Stimulated activated CD4-positive, alpha-beta T cell treated with anti-CD3 and anti-CD28 coated beads, TNF-alpha, amount 100 ng/mL, for 1 hour (primary cell): ENCODE results near the gene CDRT4.
"Not testable (repeated sequence)": the region's sequence is repeated elsewhere in the genome, so short reads cannot be mapped to it uniquely, and the experiment has no call there.

Experiments used
- DNase-seq, 3 donors: peaks; one replicate each; pipeline ENCODE4 v3.0.0-alpha.2; 2020; ENCODE audit warnings: low read depth in 3 of 3, low spot score in 1 of 3

CDRT4 gene

DNA sequence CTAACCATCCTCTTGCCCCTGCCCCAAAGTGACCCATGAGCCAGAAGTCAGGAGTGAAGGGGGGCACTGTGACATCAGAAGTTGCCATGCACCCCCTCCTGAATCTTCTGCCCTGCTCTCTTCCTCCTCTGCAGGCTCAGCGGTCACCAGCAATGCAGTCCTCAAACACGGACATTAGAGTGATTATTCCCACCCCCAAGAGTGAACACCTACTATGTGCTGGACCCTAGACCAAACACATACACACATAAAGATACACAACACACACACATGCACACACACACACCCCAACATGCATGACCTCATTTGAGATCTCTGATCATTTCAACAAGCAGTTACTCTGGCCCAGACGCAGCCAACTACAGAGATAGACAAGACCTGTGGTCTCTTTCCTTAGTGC lies at the start of gene CDRT4:
CDRT4 (minus strand) TSS at position 30 of the 400 bp plus-strand sequence. CDS start 27,383 bp downstream, outside the sequence.
- no peak for DNase-seq

DNA sequence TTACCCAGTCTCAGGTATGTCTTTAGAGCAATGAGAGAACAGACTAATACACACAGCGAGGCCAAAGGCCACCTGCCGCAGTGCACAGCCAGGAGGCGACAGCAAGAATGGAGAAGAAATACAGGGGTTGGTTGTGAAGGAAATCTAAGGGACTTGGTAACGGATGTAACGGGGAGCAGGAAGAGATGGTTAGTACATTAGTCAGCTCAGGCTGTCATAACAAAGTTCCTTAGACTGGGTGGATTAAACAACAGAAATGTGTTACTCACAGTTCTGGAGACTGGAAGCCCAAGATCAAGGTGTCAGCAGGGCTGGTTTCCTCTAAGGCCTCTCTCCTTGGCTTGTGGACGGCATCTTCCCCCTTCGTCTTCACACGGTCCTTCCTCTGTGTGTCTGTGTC lies 48.7 kb upstream of the CDRT4 start:
- no peak for DNase-seq

DNA sequence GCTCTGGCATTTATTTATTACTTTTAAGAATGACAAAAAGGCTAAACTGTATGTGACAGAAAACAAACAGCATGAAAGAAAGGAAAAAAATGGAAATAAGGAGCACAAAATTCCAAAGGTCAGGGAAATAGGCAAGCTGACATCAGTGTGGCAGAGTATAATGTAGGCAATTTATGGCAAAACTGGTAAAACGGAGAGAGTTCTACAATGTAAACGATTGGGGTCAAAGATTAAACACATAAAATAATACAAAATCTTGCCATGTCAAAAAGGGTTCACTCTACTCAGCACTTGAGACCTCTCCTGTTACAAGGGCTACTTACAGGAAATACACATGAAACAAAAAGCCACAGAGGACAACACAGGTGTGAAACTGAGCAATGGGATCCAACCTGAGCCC lies 47.0 kb upstream of the CDRT4 start:
- DNase-seq = no peak

DNA sequence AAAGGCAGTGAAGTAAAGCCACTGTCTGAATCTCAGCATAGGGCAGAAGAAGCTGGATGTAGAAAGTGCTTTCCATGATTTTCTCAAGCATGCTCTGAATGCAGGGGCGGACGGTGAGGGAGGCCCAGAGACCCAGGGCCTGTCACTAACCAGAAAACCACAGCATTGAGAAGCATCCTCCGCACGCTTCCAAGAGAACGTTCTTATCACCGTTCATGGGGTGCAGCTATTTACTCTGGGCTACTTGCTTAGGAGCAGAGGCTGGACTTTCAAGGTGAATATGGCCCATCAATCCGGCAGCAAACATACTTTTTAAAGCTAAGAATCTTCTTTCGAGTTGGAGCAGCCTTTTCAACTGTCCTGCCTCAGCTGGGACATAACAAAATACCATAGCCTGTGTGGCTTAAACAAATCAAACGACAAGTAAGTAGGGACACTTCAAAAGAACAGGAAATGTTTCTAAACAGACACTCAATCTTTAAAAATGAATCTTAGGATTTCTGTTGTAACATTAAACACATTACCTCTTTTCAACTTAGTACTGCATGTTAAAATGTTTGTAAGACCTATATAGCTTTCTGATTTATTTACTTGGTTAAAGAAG lies 46.5 kb upstream of the CDRT4 start:
- DNase-seq = no peak

DNA sequence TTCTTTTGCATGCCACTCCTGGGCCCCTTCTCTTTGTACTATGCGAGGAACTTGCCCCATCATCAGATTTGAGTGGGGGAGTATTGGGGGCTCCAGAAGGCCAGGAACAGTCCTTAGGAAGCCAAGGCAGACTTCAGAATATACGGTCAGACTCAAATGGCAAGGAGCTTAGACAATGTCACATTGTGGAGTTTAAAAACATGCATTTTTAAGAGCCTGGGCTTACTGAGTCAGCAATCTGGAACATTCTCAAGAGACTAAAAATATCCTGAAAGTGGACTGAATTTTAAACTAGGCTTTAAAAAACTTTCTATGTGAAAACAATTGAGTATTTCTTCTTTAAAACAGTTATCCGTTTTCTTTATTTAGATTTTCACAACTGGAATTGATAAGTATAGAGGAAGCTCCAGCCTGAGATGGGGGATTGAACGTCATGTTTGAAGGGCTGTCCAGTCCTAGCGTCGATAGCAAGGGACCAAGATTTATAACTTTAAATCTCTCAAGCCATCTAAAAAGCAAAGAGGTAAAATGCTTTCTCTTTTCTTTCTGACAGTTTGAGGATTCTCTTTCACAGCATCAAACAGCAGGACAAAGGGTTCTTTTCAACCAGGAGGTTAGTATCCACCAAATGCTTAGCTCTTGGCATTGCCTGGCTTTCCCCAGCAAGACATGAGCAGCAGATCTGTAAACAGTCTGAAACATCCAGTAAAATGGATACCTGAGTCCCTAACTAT lies 45.8 kb upstream of the CDRT4 start:
- DNase-seq = no peak

DNA sequence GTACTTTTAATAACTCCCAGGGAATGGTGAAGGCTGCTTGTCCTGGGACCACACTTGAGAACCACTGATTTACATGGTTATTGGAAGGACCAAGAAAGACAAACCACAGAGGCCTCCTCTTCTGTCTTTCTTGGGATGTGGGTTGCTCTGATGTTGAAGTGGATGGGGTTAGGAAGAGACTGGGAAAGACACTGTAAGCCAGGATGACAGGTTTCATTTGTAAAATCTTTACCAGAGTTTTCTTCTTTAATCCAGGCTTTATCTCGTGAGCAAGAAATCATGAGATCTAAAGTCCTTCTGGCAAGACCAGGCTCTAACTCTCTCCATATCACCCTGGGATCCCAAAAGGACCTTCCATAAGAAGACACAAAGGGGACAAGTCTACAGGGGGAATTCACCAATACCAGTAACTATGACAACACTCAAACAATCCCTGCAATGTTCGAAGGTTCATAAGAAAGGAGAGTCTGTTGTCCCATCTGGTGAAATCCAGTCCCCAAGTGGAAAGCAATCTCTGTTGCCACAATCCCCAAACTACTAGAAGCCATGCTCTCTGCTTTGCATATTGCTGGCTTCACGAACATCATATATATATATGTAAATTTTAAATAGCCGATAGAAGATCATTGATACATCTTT lies 44.8 kb upstream of the CDRT4 start:
- no peak for DNase-seq

DNA sequence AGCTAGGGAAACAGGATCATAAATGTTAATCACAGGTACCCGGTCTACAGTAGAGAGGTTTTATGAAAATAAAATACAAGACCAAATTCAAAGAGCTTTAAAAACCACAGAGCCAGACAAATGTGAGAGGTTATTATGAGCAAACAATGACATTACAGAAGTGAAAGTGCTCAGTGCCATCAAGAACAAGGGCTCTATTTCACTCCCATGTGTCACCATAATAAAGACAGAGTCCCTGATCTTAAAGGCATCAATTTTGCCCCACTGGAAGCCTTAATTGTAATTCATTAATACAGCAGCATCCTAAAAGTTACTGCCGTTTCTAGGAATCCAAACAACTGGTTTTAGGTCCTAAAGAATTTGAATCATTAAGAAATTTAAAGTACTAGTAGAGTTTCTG lies 43.7 kb upstream of the CDRT4 start:
- no peak for DNase-seq

DNA sequence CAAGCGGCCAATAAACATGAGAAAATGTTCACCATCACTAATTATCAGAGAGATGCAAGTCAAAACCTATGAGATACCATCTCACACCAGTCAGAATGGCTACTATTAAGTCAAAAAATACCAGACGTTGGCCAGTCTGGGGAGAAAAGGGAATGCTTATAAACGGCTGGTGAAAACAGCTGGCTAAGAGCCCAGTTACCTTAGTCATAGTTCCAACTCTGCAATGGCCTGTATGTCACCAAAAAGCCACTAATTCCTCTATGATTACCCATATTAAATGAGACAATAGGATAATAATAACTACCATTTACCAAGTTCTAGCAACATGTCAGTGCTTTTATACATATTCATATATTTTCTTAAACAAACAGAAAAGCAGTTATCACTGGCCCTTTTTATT lies 42.9 kb upstream of the CDRT4 start:
- DNase-seq = no peak

DNA sequence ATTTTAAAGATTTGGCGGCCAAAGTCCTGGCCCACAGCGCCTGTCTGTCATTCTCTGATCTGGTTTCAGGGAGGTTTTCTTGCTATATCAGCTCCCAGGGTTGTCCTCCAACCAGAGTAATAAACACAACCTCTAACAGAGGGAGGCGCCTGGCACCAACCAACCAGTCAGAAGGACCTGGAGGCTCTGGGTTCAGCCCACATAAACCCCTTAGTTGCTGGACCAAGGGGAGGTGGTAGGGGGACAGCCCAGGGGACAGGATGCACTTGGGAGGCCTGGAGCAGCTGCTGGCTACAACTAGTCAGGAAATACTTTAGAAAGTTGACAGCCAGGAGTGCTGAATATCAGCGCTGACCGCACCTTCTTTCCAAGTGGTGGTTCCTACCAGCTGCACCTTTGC lies 41.7 kb upstream of the CDRT4 start:
- DNase-seq = no peak

DNA sequence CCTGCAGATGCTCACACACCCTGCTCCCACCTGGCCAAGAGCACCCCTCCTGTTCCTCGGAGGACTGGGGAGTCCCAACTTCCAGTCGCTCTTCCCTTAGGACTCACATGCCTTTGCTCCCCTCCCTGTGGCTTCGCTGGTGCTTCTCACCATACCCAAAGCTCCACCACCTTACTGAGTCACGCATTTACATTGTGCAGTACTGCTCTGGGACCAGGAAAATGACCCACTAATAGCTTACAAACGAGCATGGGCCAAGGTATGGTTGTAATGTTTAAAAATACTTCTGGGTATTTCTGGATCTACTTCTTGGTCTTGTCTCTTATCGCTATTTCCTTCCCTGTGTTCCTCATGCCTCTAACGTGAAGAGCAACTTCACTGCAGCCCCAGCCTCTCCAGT lies 41.0 kb upstream of the CDRT4 start:
- DNase-seq = no peak

DNA sequence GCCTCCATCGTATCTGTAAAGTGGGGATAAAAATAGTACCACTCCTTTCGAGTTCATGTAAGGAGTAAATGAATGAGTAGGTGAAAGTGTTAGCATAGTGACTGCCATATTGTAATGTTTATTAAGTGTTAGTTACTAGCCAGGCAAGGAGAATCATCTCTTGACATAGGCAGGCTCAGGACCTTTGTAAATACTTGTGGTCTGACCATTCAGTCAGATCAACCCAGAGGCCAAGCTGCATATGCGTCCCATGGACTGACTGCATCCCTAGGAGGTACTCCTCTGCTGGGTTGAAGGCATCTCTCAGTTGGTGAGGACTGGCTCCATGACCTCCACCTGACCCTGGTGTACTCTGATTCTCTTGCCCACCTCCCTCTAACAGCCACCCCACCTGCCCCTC lies 40.5 kb upstream of the CDRT4 start:
- no peak for DNase-seq

DNA sequence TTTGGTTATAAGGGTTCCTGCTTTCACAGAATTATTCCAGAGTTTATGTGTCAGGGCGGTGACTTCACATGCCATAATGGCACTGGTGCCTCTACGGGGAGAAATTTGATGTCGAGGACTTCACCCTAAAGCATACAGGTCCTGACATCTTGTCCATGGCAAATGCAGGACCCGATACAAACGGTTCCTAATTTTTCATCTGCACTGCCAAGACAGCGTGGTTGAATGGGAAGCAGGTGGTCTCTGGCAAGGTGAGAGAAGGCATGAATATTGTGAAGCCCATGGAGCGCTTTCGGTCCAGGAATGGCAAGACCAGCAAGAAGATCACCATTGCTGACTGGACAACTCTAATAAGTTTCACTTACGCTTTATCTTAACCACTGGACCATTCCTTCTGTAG lies 39.6 kb upstream of the CDRT4 start:
- DNase-seq = no peak

DNA sequence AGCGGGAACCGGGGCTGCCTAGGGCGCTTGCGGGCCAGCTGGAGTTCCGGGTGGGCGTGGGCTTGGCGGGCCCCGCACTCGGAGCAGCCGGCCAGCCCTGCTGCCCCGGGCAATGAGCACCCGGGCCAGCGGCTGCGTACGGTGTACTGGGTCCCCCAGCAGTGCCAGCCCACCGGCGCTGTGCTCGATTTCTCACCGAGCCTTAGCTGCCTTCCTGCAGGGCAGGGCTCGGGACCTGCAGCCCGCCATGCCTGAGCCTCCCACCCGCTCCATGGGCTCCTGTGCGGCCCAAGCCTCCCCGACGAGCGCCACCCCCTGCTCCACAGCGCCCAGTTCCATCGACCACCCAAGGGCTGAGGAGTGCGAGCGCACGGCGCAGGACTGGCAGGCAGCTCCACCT lies 38.3 kb upstream of the CDRT4 start:
- not testable (repeated sequence) for DNase-seq

DNA sequence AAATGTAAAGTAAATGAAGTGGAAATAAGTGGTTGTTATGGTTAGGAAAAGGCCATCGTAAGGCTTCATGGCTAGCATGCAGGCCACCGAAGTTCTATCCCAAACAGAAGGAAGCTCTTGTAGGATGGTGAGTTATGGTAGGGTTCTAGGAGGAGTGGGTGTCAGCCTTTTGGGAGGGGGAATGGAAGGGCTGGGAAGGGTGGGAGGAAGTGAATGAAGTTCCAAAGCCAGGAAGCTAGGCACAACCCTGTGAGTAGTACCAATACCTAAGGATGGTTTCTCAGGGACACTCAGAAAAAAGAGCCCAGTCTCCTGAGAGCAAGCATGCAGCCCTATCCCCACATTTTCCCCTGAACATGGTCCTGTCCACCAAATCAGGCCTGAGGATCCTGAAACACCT lies 36.3 kb upstream of the CDRT4 start:
- no peak for DNase-seq

DNA sequence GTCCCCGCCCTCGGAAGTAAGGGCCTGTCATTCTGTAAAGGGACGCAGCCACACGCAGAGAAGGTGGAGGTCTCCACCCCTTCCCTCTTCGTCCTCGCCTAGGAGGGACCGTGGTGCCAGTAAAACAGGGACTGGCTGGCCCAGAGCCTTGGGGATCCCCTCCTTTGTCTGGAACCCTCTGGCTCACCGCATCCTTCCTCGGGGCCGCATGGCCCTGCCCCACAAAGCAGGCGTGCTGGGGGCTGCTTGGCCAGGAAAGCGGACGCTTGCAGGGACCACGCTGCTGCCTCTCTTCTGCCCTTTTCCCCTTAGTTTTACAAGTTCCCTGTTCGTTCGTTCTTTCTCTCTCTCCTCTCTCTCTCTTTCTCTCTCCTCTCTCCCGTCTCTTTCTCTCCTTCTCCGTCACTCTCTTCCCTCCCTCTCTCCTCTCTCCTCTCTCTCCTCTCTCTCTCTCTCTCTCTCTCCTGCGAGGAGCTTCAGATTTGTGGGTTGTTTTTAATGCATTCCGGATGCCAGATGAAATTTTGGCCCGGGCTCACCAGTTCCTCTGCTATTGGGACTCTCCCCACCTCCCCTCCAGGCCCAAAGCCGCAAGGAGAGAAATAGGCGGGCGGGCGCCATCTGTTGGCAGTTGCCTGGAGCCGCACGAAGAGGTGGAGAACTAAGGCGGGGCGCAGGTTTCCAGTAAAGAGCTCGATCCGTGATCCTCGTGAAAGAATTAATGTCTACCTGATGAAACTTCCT lies 35.1 kb upstream of the CDRT4 start:
- DNase-seq = peak in 2 of 3 donors; percentile 6 to 57

DNA sequence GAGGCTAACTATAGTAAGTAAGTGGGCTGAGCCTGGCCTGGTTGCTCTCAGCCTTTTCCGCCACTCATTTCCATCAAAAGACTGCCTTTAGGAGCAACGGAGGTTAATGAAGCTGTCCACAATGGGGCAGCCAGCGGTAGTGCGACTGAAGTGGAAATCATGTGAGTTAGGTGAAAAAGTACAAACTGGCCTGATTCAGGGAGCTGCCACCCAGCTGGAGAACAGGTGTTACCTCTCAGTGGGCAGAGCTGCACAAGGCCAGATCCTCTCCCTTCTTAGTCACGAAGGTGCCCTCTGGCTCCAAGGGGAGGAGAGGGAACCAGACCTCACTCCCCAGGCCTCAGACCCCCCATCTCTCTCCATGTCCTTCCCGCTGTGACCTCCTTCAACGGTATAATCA lies 34.4 kb upstream of the CDRT4 start:
- no peak for DNase-seq

DNA sequence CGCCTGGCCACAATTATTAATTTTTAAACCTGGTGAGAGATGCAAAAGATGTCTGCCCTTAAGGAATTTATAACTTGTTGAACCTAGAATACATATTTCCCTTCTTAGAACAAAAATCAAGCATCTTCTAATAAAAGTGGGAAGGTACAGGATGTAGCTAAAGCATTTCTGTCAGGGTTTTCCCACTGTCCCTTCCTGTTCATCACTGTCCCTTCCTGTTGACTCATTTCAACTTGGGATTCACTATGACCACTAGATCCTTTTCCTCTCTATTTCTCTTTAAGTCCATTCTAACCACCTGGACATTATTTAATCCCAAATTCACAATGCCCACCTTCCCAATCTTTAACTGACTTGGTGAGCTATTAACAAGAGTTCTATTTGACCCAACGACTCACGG lies 33.9 kb upstream of the CDRT4 start:
- DNase-seq = no peak

DNA sequence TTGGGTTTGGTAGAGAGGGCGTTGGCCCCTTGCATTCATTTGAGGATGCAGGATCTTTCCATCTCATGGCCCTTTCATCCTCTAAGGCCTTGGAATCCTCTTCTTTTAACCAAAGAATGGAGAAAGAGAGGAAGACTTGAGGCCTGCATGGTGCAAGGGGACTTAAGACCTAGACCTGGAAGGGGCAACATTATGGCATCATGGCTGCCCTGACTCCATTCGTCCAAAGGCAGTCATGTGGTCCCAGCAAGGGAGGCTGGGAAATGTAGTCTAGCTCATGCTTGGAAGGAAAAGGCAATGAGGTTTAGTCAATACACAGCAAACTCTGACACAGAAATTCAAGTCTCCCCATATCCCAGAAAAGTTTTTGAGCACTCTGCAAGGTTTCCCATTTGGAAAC lies 30.7 kb upstream of the CDRT4 start:
- no peak for DNase-seq

DNA sequence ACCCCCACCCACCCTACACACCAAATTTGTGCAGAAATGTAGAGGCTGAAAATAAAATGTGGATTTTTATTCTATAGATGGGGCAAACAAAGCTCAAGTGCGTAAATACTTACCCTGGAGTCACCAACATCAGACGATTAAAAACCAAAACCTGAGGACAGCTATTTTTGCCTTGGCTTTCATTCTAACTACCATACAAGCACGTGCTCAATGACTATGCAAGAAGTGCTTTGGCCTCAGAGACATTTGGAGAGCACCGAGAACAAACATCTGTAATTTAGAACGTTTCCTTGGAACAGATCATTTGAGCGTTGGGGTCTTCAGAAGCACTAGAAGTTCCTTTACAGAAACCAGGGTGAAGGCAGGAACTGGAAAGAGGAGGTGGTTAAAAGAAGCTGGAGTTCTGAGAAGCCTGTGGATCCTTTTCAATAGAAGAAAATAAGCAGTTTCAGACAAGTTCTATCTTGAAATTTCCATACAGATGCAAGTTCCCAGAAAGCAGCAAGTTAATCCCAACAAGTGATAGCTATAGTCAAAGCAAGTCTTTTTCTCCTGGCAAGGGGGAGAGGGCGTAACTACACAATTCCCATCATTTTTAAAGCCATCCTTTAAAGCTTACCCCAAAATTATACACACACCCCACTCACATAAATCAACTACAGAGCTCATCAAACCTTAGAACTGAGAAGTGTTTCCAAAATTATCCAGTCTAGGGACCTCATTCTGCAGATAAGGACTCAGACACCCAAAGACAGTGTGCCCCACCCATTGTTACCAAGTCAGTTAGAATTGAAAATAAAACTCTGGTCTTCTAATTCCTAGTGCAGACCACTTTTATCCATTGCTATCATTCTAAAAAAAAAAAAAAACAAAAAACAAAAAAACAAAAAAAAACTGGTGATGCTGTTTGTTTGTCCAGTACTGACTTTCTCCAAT lies 29.6 kb upstream of the CDRT4 start:
- DNase-seq = no peak

DNA sequence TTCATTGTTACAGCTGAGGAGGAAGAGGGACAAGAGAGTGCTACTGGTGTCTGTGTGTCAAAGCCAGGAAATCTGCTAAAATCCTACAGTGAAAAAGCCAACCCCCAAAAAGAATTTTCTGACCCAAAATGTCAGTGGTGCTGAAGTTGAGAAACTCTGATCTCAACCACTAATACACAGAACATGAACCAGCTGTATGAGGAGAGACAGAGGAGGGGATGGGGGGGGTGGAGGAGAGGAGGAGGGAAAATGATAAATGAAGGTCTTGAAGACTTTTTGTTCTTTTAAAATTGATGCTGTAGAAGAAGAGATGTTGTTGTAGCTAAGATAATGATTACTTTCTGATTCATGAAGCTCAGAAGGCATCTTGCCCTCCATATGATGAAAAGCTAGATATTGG lies 27.4 kb upstream of the CDRT4 start:
- no peak for DNase-seq

DNA sequence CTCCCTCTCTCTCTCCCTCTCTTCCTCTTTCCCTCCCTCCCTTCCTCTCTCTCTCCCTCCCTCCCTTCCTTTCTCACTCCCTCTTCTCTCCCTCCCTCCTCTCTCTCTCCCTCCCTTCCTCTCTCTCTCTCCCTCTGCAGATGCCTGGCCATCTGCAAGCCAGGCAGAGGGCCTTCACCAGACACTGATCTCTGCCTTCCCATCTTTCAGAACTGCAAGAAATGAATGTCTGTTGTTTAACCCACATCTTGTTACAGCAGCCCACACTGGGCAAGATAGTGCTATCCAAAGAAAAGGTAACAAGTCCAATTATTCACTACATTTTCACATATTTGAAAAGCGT lies 26.2 kb upstream of the CDRT4 start:
- DNase-seq = no peak
